WI38 (cell line): ENCODE results near the gene GRN.

Experiments
- H3K4me3 ChIP-seq: 2 replicates; pipeline ENCODE4 v1.5.1; 2011; ENCODE audit warnings: low read depth, mild to moderate bottlenecking, control low read depth, low read length
- TF ChIP-seq, protein P1 (sequence below): IDR thresholded peaks from 2 replicates; pipeline ENCODE4 v1.5.1; 2012; ENCODE audit warnings: low read depth, mild to moderate bottlenecking, control low read depth, low read length

The GRN gene

DNA sequence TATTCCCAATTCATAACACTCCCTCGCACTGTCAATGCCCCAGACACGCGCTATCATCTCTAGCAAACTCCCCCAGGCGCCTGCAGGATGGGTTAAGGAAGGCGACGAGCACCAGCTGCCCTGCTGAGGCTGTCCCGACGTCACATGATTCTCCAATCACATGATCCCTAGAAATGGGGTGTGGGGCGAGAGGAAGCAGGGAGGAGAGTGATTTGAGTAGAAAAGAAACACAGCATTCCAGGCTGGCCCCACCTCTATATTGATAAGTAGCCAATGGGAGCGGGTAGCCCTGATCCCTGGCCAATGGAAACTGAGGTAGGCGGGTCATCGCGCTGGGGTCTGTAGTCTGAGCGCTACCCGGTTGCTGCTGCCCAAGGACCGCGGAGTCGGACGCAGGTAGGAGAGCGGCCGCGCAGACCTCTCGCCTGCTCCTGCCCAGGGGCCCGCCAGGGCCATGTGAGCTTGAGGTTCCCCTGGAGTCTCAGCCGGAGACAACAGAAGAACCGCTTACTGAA, at the start of gene GRN:
Gene GRN (plus strand): TSS at position 364 of the 515 bp plus-strand sequence. CDS start 3,863 bp downstream, outside the sequence.
- TF ChIP-seq, protein P1, sequence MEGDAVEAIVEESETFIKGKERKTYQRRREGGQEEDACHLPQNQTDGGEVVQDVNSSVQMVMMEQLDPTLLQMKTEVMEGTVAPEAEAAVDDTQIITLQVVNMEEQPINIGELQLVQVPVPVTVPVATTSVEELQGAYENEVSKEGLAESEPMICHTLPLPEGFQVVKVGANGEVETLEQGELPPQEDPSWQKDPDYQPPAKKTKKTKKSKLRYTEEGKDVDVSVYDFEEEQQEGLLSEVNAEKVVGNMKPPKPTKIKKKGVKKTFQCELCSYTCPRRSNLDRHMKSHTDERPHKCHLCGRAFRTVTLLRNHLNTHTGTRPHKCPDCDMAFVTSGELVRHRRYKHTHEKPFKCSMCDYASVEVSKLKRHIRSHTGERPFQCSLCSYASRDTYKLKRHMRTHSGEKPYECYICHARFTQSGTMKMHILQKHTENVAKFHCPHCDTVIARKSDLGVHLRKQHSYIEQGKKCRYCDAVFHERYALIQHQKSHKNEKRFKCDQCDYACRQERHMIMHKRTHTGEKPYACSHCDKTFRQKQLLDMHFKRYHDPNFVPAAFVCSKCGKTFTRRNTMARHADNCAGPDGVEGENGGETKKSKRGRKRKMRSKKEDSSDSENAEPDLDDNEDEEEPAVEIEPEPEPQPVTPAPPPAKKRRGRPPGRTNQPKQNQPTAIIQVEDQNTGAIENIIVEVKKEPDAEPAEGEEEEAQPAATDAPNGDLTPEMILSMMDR = no peak
- peak within 1 kb of the TSS; percentile 97 for H3K4me3 ChIP-seq

DNA sequence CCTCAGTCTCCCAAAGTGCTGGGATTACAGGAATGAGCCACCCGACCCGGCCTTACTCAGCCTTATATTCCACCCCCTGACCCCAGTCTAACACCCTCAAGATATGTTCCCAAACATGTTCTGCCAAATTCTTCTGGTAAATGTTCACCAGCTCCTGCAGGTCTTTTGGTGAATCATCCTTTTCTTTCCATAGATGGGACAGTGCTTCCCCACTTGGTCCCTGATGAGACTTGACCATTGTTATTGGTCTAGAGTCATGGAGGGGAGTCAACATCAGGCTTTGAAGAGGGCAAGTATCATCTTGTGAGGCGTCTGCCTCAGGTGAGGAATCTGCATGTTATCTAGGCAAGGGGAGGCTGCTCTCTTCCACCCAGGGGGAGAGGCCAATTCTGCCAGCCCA, 47.1 kb upstream of the GRN start:
- TF ChIP-seq, protein P1 = no peak
- no peak overlapping the region for H3K4me3 ChIP-seq

DNA sequence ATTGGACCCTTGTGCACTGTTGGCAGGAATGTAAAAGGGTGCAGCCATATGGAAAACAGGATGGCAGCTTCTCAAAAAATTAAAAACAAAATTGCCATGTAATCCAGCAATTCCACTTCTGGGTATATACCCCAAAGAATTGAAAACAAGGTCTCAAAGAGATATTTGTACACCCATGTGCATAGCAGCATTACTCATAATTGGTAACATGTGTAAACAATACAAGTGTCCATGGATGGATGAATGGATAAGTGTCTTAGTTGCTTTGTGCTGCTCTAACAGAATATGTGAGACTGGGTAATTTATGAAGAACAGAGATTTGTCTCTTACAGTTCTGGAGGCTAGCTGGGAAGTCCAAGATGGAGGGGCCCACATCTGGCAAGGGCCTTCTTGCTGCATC, 40.5 kb upstream of the GRN start:
- no peak overlapping the region for H3K4me3 ChIP-seq
- TF ChIP-seq, protein P1 = no peak

DNA sequence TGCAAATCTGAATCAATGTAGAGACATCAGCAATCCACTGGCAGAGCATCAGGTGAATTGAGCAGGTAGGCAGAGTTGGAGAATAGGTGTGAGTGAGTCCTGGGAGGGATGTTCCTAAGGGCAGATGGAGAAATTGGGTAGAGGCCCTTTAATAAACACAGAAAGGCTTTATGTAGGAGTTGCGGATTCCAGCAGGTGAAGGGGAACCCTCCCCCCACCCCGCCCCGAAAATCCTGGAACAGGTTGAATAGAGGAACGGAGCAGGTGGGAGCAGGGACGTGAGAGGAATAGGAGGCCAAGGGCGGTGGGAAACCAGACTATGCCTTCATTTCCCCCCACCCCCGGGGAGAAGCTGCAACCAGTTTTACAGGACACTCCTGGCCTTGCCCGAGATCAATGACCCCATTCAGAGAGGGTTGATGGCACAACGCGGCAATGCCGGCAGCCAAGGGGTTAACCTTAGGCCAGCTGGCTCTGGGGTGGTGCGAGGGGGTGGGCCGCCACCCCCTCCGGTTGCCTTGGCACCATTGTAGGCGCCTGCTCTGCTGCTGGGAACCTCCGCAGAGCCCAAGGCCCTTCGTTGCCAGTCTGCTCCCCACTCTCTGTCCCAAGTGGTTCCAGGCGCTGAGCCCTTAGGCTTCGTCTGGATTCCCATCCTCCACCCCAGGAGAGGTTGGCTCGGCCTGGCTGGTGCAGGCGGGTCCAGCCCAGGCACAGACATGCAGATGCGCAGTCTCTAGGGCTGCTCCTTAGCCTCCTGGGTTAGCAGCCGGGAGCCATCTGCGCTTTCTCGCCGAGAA, 37.5 kb upstream of the GRN start:
- H3K4me3 ChIP-seq = no peak overlapping the region; the same call in 1 of the 2 replicates
- TF ChIP-seq, protein P1 = no peak

DNA sequence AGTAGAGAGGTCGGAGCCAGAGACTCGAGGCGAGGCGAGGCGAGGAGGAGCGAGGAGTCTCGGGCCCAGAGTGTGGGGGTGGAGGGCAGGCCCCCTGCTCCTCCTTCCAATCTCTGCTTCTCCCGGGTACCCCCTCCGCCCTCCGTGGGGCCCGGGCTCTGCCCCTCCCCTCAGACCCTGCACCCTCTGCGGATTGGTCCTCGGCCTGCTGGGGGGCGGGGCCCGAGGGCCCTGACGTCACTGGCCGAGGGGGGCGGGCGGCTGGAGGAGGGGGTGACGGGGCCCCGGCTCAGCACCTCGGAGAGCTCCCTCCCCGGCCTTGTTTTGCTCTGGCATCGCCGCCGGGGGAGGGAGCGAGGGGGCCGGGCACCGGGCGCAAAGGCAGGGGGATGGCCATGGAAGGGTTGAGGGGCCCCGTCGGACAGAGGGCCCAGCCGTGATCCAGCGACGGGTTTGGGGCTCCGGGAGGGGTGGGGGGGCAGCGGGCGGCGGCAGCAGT, 36.7 kb upstream of the GRN start, which contains the start of gene RUNDC3A:
Gene RUNDC3A (plus strand): TSS at position 282 of the 499 bp plus-strand sequence. CDS start 232 bp downstream, outside the sequence.
- H3K4me3 ChIP-seq = peak within 1 kb of the TSS; percentile 43
- TF ChIP-seq, protein P1 = no peak

DNA sequence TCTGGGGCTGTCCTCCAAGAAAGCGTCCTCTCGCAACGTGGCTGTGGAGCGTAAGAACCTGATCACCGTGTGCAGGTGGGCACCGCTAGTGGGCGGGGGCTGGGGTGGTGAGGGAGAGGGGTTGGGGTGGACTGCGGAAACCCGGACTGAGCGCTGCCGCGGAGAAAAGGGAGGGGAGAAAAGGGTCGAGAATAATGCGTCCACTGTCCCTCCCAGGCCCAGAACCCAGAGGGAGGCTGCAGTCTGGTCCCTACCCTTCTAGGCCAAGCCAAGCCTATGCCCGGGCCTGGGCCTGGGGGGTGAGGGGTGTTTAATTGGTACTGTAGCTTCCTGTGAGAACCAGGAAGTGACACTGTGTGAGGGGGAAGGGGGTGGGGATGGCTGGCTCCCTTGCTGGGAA, 36.2 kb upstream of the GRN start:
- H3K4me3 ChIP-seq = no peak overlapping the region
- TF ChIP-seq, protein P1 = no peak

DNA sequence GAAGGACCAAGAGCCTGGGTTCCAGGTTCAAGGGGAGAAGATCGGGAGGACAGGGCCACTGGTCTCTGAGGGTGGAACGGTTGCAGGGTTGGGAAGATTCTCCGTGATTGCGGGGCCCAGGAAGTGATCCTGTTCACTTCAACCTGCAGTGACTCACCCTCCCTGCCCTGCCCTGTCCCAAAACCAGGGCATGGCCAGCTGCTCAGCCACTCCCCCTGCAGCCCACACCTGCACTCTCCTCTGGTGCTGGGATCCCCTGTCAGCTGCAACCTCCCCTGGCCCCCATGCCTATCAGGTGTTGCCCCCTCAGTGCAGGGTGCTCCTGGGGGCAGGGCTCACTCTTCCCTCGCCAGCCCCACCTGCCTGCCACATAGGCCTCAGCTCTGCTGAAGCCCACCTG, 35.6 kb upstream of the GRN start:
- TF ChIP-seq, protein P1 = no peak
- no peak overlapping the region for H3K4me3 ChIP-seq
